ENCODE data around the gene FKRP.

Gene FKRP

GRCh38 chr19:46718934-46719622, 26.8 kb upstream of the FKRP start:
- no peak for DNase-seq (ENCODE audit: low read depth, low spot score)

- DNase-seq (ENCODE audit: low read depth, low spot score) = no peak
Measured at GRCh38 chr19:46719629-46720502, 26.0 kb upstream of the FKRP start.

- DNase-seq (ENCODE audit: low read depth, low spot score) = no peak
Measured at GRCh38 chr19:46720503-46721239, 25.2 kb upstream of the FKRP start.

GRCh38 chr19:46721269-46722003, 24.4 kb upstream of the FKRP start:
- no peak for DNase-seq (ENCODE audit: low read depth, low spot score)

- DNase-seq (ENCODE audit: low read depth, low spot score) = no peak
Measured at GRCh38 chr19:46722004-46722380, 23.9 kb upstream of the FKRP start.

GRCh38 chr19:46722421-46723022, 23.3 kb upstream of the FKRP start:
- DNase-seq (ENCODE audit: low read depth, low spot score) = no peak

GRCh38 chr19:46723023-46723461, 22.8 kb upstream of the FKRP start:
- DNase-seq (ENCODE audit: low read depth, low spot score) = no peak

- DNase-seq (ENCODE audit: low read depth, low spot score) = no peak
Measured at GRCh38 chr19:46723471-46723870, 22.4 kb upstream of the FKRP start.

GRCh38 chr19:46724468-46724867, 21.4 kb upstream of the FKRP start:
- no peak for DNase-seq (ENCODE audit: low read depth, low spot score)

GRCh38 chr19:46725036-46725820, 20.6 kb upstream of the FKRP start:
- no peak for DNase-seq (ENCODE audit: low read depth, low spot score)

- DNase-seq (ENCODE audit: low read depth, low spot score) = no peak
Measured at GRCh38 chr19:46725859-46726393, 19.9 kb upstream of the FKRP start.

GRCh38 chr19:46726551-46726950, 19.3 kb upstream of the FKRP start:
- DNase-seq (ENCODE audit: low read depth, low spot score) = no peak

- no peak for DNase-seq (ENCODE audit: low read depth, low spot score)
Measured at GRCh38 chr19:46726971-46727501, 18.8 kb upstream of the FKRP start.

GRCh38 chr19:46727757-46728156, 18.1 kb upstream of the FKRP start:
- no peak for DNase-seq (ENCODE audit: low read depth, low spot score)

GRCh38 chr19:46728208-46728607, 17.6 kb upstream of the FKRP start:
- no peak for DNase-seq (ENCODE audit: low read depth, low spot score)

GRCh38 chr19:46728693-46729339, 17.0 kb upstream of the FKRP start:
- DNase-seq (ENCODE audit: low read depth, low spot score) = no peak

GRCh38 chr19:46729696-46730095, 16.2 kb upstream of the FKRP start:
- DNase-seq (ENCODE audit: low read depth, low spot score) = no peak

GRCh38 chr19:46730187-46730586, 15.7 kb upstream of the FKRP start:
- no peak for DNase-seq (ENCODE audit: low read depth, low spot score)

- DNase-seq (ENCODE audit: low read depth, low spot score) = no peak
Measured at GRCh38 chr19:46730595-46730994, 15.3 kb upstream of the FKRP start.
